Activated T-cell treated with anti-CD3 and anti-CD28 coated beads, Interleukin-2, amount 50 U/mL, for 48 hours (primary cell): ENCODE results near the gene SKI.
"Not testable (repeated sequence)": the region's sequence is repeated elsewhere in the genome, so short reads cannot be mapped to it uniquely, and the experiment has no call there.

Experiments
- DNase-seq, 2 experiments: peaks; one replicate each; pipeline ENCODE4 v3.0.0-alpha.2; 2020

SKI gene

GRCh38 chr1:2327841-2328240 lies 99.7 kb downstream of the SKI start:
- DNase-seq = no peak

DNA sequence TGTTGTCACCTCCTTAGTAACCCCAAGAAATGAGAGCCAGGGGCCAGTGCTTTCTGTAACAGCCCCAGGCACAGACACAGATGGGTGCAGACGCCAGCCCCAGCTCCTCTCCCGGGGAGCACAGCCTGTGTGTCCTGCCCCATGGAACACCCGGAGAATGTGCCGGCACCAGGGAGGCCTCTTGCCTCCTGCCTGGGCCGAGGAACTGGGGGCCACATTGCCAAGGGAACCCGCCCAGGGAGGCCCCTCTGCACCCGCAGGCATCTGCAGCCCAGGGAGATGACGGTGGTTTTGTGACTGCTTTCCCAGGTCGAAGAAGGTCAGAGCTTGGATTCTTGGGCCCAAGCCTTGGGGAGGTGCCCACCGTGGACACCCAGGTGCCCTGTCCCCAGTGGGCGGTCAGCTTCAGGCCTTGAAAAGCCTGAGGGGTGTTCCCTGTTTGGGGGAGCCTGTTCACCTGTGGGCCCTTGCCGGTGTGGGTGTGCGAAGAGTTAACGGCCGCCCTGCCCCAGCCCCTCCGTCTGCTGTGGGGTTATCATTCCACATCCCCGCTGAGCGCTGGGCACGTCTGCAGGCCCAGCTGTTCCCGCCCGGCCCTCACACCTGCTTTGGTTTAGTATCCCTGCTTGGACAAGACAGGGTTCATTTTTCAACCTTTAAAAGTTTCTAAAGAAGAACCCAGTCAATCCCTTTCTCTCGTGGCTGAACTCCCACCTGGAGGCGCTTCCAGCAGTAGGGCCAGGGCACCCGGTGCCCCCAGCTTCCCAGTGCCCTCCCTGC lies 100.7 kb downstream of the SKI start:
- DNase-seq = no peak

DNA sequence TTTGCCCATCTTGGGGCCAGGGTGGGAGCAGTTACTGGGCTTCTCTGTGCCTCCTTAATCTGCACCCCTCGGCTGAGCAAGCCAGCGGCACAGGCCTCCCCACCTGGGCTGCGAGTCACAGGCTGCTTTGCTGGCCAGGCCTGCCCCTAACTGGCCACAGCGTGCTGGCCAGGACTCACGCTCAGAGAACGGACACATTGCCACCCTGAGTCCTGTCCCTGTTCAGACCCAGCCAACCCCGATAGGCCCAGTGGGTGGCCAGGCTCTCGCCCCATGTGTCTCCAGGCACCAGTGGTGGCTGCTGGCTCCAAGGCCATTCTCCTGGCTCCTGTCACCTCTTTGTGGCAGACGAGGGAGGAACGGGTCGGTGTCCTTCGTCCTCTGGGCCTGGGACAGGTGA lies 101.9 kb downstream of the SKI start:
- DNase-seq = no peak

DNA sequence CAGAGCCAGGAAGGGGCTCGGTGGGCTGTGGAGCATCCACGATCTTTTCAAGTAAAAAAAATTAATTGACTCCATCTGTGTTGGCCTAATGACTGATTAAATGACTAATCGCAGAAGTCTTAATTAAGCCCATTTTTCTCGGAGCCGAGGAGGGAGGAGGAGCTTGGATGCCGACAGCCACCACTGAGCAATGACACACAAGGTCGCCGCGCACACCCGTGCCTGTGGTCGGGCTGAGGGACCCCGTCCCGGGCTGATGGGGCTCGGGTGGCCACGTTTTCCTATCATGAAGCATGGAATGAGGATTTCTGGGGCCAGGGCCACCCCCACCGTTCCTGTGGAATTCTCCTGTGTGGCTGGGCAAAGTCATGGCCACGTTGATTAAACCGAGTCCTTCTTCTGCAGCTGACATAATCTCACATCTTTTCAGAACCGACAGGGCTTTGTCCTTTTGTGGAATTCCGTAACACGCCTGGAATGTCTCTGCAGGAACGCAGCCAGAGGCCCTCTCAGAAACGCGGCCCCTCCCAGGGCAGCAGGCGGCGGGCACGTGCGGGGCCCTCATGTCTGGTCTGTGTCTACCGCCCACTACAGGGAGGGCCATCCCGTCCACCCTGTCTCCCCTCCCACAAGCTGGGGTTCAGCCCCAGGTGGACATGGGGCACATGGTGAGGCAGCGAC lies 102.5 kb downstream of the SKI start:
- no peak for DNase-seq

- DNase-seq = no peak
Observed at GRCh38 chr1:2331200-2331544, 103.1 kb downstream of the SKI start.

GRCh38 chr1:2331580-2331979 lies 103.5 kb downstream of the SKI start:
- not testable (repeated sequence) for DNase-seq

DNA sequence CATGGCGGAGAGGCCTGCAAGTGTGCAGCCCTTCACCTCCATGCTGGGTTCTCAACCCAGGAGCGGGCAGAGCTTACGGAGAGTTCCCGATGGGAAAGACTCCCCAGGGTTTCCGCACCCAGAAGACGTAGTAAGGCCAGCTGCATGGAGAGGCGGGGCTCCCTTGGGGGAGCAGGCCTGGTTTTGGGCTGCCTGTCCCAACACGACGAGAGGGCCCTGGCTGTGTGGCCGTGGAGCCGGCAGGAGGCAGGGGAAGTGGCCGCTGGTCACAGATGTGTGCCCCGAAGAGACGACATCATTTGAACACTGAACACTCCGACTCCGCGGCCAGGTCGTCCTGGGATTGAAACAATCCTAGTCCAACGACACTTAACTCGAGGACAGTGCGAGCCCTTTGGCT lies 106.2 kb downstream of the SKI start:
- no peak for DNase-seq

DNA sequence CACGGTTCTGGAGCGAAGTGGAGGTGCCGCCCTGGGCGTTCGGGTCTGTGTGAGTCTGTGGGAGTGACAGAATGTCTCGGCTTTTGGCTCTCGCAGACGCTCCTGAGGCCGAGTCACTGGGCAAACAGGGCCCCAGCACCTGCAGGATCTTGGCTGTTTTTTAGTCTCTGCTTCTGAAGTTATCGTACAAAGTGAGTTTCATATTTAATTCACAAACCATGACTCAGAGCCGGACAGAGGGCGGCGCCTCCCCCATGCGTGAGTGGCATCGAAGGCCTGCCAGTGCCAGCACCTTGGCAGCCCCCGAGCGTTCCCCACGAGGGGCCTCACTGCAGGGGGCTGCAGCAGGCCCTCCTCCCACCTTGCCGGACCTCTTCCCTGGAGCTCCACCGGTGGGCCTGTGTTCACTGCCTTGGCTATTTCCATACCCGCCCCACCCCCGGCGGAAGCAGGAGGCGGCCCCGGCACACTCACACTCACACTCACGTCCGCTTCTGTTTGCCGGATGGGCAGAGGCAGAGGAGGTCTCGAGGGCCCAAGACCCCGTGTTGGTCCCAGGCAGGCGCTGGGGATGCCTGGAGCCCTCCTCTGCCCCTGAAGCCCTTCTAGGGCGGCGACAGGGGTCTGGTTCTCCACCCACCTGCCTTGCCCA lies 106.9 kb downstream of the SKI start:
- no peak for DNase-seq

- DNase-seq = no peak
Observed at GRCh38 chr1:2335721-2336455, 107.8 kb downstream of the SKI start.

DNA sequence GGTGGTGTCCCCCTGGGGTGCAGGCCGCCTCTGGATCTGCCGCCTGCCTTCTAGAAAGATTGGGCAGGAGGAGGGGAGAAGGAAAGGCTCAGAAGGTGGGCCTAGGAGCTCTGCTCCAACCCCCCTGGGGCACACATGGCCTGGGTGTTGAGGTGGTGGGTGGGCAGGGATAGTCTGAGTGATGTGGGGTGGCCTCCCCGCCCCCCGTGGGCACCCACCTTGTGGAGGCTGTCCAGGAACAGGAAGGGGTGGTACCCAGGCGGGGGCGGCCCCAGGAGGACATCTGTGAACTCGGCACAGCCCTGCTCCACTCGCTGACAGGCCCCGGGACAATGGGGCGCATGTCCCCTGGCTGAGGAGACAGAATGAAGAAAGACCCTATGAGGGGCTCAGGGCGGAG lies 108.4 kb downstream of the SKI start:
- no peak for DNase-seq

- no peak for DNase-seq
Observed at GRCh38 chr1:2337081-2337480, 109.0 kb downstream of the SKI start.

DNA sequence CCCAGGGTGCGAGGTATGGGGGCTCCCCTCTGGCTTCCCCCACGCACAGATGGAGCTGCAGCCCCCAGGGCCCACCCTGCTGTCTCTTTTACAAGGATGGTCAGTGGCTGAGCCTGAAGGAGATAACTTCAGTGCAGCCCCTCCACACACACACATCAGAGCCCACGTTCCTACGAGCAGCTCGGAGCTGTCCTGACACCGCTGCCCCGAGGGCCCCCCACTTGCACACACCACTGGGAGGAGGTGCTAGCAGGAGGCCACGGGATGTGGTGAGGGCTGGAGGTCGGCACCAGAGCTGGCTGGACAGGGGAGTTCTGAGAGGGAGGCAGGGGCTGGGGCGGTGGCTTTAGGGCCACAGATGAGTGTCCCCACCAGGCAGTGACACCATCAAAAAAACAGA lies 109.4 kb downstream of the SKI start:
- DNase-seq = no peak

DNA sequence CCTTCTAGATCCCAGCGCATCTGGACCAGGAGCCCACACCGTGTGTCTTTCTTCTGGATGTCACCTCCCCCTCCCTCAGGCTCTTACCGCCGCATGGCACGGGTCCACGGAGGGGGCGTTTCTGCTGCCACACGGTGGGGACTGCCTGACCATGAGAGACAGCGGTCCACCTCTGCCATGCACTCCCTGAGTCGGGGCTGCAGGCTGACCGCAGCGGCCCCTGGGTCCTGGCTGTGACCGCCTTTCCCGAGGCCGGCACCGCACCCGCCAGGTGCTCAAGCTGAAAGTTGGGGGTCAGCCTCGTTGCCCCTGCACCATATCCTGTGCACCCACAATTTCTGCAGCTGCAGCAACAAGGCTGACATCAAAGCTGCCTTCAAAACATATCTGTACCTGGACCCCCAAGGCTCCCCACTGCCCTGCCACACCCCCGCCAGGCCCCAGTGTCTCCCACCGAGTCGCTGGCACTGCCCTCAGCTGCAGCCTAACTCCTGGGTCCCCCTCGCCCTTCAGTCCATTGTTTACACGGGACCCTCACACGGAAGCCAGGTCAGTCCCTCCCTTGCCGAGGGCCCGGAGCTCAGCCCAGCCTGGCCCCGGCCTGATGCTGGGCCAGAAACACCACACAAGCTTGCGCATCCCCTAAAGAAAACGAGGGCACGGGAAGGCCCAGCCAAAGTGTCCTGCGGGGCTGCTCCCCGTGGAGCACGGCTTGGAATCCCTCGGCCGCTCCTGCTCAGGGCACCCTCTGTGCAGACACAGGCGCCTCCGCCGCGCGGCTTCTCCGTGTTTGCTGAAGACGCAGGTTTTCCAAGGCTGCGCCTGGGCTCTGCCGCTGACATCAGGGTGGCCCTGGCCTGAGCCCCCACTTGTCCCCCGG lies 111.3 kb downstream of the SKI start:
- no peak for DNase-seq

DNA sequence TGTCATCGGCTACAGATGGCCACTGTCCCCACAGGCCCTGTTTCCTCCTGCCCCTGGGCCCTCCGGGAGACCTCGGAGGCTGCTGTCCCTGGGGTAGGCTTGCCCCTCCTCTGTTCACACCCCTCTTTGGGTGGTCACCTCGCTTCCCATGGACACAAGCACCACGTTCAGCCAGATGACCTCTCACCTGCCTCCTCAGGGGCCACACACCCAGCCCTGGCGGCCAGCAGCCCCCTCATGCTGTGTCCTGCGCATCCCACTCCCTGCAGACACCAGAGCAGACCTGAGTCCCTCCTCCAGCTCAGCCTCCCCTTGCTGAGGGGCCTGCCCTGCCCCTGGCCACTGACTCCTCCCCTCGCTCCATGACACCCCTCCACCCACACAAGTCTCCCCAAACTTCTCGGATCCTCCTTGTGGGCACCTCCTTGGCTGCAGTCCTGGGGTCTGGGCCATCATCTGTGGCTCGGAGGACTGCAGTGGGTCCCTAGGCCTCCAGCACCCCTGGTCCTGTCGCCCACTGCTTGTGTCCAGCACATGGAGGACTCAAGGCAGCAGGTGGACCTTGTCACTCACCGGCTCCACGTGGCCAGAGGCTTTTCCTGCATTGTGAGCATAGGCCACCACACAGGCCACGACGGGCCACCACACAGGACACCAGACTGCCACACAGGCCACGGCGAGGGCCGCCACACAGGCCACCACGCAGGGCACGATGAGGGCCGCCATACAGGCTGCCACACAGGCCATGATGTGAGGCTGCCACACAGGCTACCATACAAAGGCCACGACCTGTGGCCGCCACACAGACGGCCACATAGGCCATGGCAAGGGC lies 112.2 kb downstream of the SKI start:
- DNase-seq = no peak

DNA sequence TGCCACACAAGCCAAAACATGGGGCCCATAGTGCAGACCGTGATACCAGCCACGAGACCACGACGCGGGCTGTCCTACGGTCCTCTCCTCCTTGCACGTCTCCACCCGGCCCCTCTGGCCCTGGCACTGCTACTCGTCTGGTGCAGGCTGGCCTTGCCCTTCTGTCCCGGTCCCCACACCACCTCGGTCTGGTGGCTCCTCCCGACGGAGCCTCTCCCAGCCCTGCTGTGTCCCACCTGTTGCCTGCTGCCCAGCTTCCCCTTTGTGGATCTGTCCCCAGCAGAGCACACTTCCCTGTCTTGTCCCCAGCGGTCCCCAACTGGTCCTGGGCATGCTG lies 112.8 kb downstream of the SKI start:
- DNase-seq = no peak

DNA sequence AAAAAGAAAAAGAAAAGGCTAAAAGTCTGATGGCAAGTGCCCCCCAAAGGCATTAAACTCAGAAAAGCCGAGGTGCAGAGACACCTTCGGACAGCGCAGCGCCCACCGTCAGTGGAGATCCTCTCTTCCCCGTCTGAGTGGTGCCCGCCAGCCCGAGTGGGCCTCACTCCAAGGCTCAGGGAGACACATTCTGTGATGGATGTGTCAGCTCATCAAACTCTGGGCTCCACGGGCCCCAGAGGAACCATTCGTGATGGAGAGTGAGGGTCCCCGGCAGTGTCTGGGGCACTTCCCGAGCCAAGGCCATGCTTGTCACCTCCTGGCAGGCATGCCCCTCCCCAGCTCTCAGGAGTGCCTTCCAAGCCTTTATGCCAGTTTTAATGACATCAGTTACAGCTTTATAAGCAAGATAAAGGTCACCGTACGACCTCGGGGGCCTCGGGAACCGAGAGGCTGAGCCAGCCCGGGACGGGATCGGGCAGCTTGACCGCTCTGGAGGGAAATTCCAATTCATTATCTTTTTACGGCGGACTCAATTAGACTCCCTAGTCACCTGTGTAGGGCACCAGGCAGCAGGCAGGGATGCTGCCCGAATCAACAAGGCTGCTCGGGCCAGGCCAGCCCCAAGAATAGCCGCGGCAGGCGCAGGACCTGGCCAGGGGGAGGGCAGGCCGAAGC lies 113.7 kb downstream of the SKI start:
- DNase-seq = no peak

GRCh38 chr1:2342384-2343022 lies 114.4 kb downstream of the SKI start:
- DNase-seq = no peak

- DNase-seq = no peak
Observed at GRCh38 chr1:2343023-2343935, 115.2 kb downstream of the SKI start.

DNA sequence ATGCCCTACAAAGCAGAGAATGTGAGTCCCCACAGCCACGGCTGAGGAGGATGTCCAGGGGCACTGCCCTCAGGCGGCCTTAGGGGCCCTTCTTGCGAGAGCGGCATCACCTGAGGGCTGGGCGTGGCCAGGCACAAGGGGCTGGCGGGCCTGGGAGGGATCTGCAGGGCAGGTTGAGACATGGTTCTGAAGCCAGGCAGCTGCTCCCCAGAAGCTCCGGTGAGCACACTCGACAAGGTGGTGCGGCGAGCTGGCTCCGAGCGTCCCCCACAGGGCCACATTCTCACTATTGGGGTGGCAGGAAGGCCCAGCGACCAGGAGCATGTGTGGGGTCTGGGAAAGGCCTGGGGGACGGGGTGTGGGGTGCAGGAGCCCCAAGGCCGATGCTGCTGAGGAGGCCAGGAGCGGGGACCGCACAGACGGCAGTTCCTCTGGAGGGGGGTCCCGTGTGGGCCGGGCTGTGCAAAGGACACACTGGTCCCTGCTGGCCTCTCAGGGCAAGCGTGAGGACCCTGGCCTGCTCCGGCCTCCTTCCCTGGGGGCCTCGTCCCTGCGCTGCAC lies 116.1 kb downstream of the SKI start:
- no peak for DNase-seq
